Measurements from ENCODE around the gene UNC13B.
A peak's percentile ranks its signal among the peaks of the same experiment; 100 is the strongest.

The UNC13B gene

GRCh38 chr9:35333551-35333950, 171.7 kb downstream of the UNC13B start:
- Histone ChIP-seq H3K36me3 (ENCODE audit: low read depth) (no peaks in the 10 kb centered on the region), H3K4me1 (ENCODE audit: insufficient read depth, poor library complexity, severe bottlenecking) (peaks cover 3% of the 10 kb centered on the region), H3K27ac (ENCODE audit: poor library complexity, severe bottlenecking) (no peak overlapping the region), H3K4me3 (ENCODE audit: severe bottlenecking) (no peak overlapping the region), H3K27me3 (ENCODE audit: insufficient read depth, poor library complexity, severe bottlenecking) (no peaks in the 10 kb centered on the region), H3K9me3 (ENCODE audit: severe bottlenecking) (no peaks in the 10 kb centered on the region)
- no peak for DNase-seq (ENCODE audit: low spot score)
- peak; percentile 71 for ATAC-seq (ENCODE audit: low read depth)
- TF ChIP-seq CTCF (IDR thresholded peaks at IDR 0.05; ENCODE audit: poor library complexity, severe bottlenecking) = no peak

- Histone ChIP-seq H3K9me3 (ENCODE audit: severe bottlenecking) (no peaks in the 10 kb centered on the region), H3K27me3 (ENCODE audit: insufficient read depth, poor library complexity, severe bottlenecking) (no peaks in the 10 kb centered on the region), H3K27ac (ENCODE audit: poor library complexity, severe bottlenecking) (no peak overlapping the region), H3K4me1 (ENCODE audit: insufficient read depth, poor library complexity, severe bottlenecking) (peaks cover 3% of the 10 kb centered on the region), H3K36me3 (ENCODE audit: low read depth) (no peaks in the 10 kb centered on the region), H3K4me3 (ENCODE audit: severe bottlenecking) (no peak overlapping the region)
- no peak for DNase-seq (ENCODE audit: low spot score)
- no peak for TF ChIP-seq CTCF (IDR thresholded peaks at IDR 0.05; ENCODE audit: poor library complexity, severe bottlenecking)
- no peak for ATAC-seq (ENCODE audit: low read depth)
Measured at GRCh38 chr9:35335164-35335563, 173.4 kb downstream of the UNC13B start.

- Histone ChIP-seq H3K27ac (ENCODE audit: poor library complexity, severe bottlenecking) (no peak overlapping the region), H3K36me3 (ENCODE audit: low read depth) (no peaks in the 10 kb centered on the region), H3K27me3 (ENCODE audit: insufficient read depth, poor library complexity, severe bottlenecking) (no peaks in the 10 kb centered on the region), H3K9me3 (ENCODE audit: severe bottlenecking) (no peaks in the 10 kb centered on the region), H3K4me3 (ENCODE audit: severe bottlenecking) (no peak overlapping the region), H3K4me1 (ENCODE audit: insufficient read depth, poor library complexity, severe bottlenecking) (peaks cover 3% of the 10 kb centered on the region)
- DNase-seq (ENCODE audit: low spot score) = no peak
- no peak for TF ChIP-seq CTCF (IDR thresholded peaks at IDR 0.05; ENCODE audit: poor library complexity, severe bottlenecking)
- ATAC-seq (ENCODE audit: low read depth) = no peak
Measured at GRCh38 chr9:35338086-35338485, 176.3 kb downstream of the UNC13B start.

- H3K27ac ChIP-seq (ENCODE audit: poor library complexity, severe bottlenecking) = no peak overlapping the region
- no peaks in the 10 kb centered on the region for H3K4me1 ChIP-seq (ENCODE audit: insufficient read depth, poor library complexity, severe bottlenecking)
- TF ChIP-seq CTCF (IDR thresholded peaks at IDR 0.05; ENCODE audit: poor library complexity, severe bottlenecking) = no peak
- ATAC-seq (ENCODE audit: low read depth) (no peak), DNase-seq (ENCODE audit: low spot score) (no peak)
- H3K27me3 ChIP-seq (ENCODE audit: insufficient read depth, poor library complexity, severe bottlenecking) = no peaks in the 10 kb centered on the region
- H3K4me3 ChIP-seq (ENCODE audit: severe bottlenecking) = no peak overlapping the region
- H3K9me3 ChIP-seq (ENCODE audit: severe bottlenecking) = no peaks in the 10 kb centered on the region
- no peaks in the 10 kb centered on the region for H3K36me3 ChIP-seq (ENCODE audit: low read depth)
Measured at GRCh38 chr9:35338561-35339274, 176.9 kb downstream of the UNC13B start.

GRCh38 chr9:35340046-35340445, 178.2 kb downstream of the UNC13B start:
- Histone ChIP-seq H3K9me3 (ENCODE audit: severe bottlenecking) (no peaks in the 10 kb centered on the region), H3K27me3 (ENCODE audit: insufficient read depth, poor library complexity, severe bottlenecking) (no peaks in the 10 kb centered on the region), H3K4me1 (ENCODE audit: insufficient read depth, poor library complexity, severe bottlenecking) (no peaks in the 10 kb centered on the region), H3K27ac (ENCODE audit: poor library complexity, severe bottlenecking) (no peak overlapping the region), H3K36me3 (ENCODE audit: low read depth) (no peaks in the 10 kb centered on the region), H3K4me3 (ENCODE audit: severe bottlenecking) (no peak overlapping the region)
- ATAC-seq (ENCODE audit: low read depth) (no peak), DNase-seq (ENCODE audit: low spot score) (no peak)
- no peak for TF ChIP-seq CTCF (IDR thresholded peaks at IDR 0.05; ENCODE audit: poor library complexity, severe bottlenecking)
